Smooth muscle cell (in vitro differentiated cells): ENCODE results near the gene AMBRA1. TPM values are rescaled to one million over a fixed set of nuclear protein-coding genes. Genes with fewer than 3 reads are reported as not detected.

ENCODE experiments used
- DNase-seq: peaks from one replicate; lab custom pipeline; 2025; ENCODE audit not compliant: unreplicated experiment; lab: John Stamatoyannopoulos, UW
- H2AFZ ChIP-seq: fragments of 200-600 bp; sonication (generic); 2 replicates; pipeline ENCODE4 v1.6.0; 2016; ENCODE audit warnings: antibody characterized with exemption, low read depth, mild to moderate bottlenecking
- H3F3A ChIP-seq: fragments of 200-600 bp; sonication (generic); 2 replicates; pipeline ENCODE4 v1.6.0; 2017; ENCODE audit warnings: antibody characterized with exemption, low read depth
- H3K27ac ChIP-seq: fragments of 200-600 bp; sonication (generic); 2 replicates; pipeline ENCODE4 v1.5.1; 2016; ENCODE audit warnings: low read depth, mild to moderate bottlenecking
- H3K27me3 ChIP-seq: fragments of 200-600 bp; sonication (generic); 2 replicates; pipeline ENCODE4 v1.6.1; 2016; ENCODE audit warnings: low read depth, mild to moderate bottlenecking
- H3K36me3 ChIP-seq: fragments of 200-600 bp; sonication (generic); 2 replicates; pipeline ENCODE4 v1.5.1; 2016; ENCODE audit warnings: low read depth
- H3K4me1 ChIP-seq: fragments of 200-600 bp; sonication (generic); 2 replicates; pipeline ENCODE4 v1.5.1; 2016; ENCODE audit warnings: low read depth
- H3K4me2 ChIP-seq: fragments of 200-600 bp; sonication (generic); 2 replicates; pipeline ENCODE4 v1.6.0; 2016; ENCODE audit warnings: mild to moderate bottlenecking
- H3K4me3 ChIP-seq: fragments of 200-600 bp; sonication (generic); 2 replicates; pipeline ENCODE4 v1.5.1; 2016; ENCODE audit warnings: mild to moderate bottlenecking
- H3K79me2 ChIP-seq: fragments of 200-600 bp; sonication (generic); 2 replicates; pipeline ENCODE4 v1.6.0; 2016; ENCODE audit warnings: low read depth, mild to moderate bottlenecking
- H3K9ac ChIP-seq: fragments of 200-600 bp; sonication (generic); 2 replicates; pipeline ENCODE4 v1.6.0; 2016; ENCODE audit warnings: low read depth
- H3K9me3 ChIP-seq: fragments of 200-600 bp; sonication (generic); replicated peaks from 2 replicates; pipeline ENCODE4 v1.5.1; 2016; ENCODE audit warnings: low read depth
- H4K20me1 ChIP-seq: fragments of 200-600 bp; sonication (generic); 2 replicates; pipeline ENCODE4 v1.6.0; 2016; ENCODE audit warnings: low read depth
- WGBS: methylation state at CpG from one replicate; pipeline ENCODE4 v1.1.7; 2016; ENCODE audit warnings: low lambda C conversion rate; 5-methylcytosine and 5-hydroxymethylcytosine counted together
- polyA plus RNA-seq: library from polyadenylated mRNA; unstranded; fragments of >200 nt; fragmentation: Nextera tagmentation; extraction: Ambion mirVana; gene quantifications from 2 replicates; pipeline ENCODE4 v1.2.1, GENCODE V29; 2016
- total RNA-seq: library from RNA; depleted of rRNA; stranded (reverse); fragments of >200 nt; gene quantifications from 2 replicates; pipeline ENCODE4 v1.2.3, GENCODE V29; 2014
- TF ChIP-seq, protein P1 (sequence below): fragments of 200-600 bp; sonication (generic); IDR thresholded peaks from 2 replicates; pipeline ENCODE4 v1.5.1; 2017; ENCODE audit warnings: borderline replicate concordance, mild to moderate bottlenecking, antibody characterized with exemption; ENCODE audit not compliant: insufficient read depth, poor library complexity, severe bottlenecking

Gene AMBRA1
- total and polyA plus RNA-seq, 2 experiments from 2014 or later = 10.3 to 38.3 TPM

DNA sequence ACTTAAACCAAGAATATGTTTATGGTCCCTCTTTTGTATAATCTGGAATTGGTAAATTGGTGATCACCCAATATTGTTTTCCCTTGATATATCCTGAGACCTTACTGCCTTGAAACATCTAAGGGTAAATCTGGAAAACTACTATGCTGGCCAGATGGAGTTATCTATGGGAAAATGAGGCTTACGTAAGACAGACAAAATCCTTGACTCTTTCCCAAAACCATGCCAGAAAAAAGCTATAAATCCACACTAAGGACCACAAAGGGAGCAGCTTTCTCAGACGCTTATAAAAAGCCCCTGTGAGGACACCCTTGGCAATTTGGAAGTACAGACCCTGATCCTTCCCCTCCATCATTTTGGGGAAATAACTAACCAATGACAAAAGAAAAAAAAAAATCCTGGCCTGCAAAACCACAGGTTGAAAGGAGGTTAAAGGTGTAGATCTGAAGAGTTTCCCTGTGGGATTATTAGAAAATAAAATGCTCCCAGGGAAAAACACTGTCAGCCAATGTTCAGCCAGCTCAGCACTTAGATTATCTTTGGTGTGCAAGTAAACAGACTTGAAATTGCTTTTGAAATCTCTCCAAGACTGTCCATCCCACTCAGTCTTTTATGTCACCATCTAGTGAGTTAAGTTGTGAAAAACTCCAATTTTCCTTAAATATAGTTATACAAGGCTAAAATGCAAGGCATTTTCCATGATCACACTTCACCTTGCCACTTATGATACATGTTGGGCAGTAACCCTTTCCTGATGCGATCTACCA is 6.6 kb upstream of the AMBRA1 start:
- H3K36me3 ChIP-seq = peaks cover 2% of the 10 kb centered on the region
- H3K79me2 ChIP-seq = no peaks in the 10 kb centered on the region
- TF ChIP-seq, protein P1, sequence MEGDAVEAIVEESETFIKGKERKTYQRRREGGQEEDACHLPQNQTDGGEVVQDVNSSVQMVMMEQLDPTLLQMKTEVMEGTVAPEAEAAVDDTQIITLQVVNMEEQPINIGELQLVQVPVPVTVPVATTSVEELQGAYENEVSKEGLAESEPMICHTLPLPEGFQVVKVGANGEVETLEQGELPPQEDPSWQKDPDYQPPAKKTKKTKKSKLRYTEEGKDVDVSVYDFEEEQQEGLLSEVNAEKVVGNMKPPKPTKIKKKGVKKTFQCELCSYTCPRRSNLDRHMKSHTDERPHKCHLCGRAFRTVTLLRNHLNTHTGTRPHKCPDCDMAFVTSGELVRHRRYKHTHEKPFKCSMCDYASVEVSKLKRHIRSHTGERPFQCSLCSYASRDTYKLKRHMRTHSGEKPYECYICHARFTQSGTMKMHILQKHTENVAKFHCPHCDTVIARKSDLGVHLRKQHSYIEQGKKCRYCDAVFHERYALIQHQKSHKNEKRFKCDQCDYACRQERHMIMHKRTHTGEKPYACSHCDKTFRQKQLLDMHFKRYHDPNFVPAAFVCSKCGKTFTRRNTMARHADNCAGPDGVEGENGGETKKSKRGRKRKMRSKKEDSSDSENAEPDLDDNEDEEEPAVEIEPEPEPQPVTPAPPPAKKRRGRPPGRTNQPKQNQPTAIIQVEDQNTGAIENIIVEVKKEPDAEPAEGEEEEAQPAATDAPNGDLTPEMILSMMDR = no peak
- H3K27me3 ChIP-seq = no peaks in the 10 kb centered on the region
- no peaks in the 10 kb centered on the region for H4K20me1 ChIP-seq
- H3K9ac ChIP-seq = peak overlapping the region; percentile 12
- H3K9me3 ChIP-seq = no peaks in the 10 kb centered on the region
- peak overlapping the region; percentile 60 for H3K27ac ChIP-seq
- no peak for DNase-seq
- H3K4me1 ChIP-seq = no peaks in the 10 kb centered on the region
- H3K4me3 ChIP-seq = no peak overlapping the region
- H3K4me2 ChIP-seq = peak overlapping the region; percentile 22
- WGBS = 53% methylated on average over 3 of the region's 3 CpGs
- H3F3A ChIP-seq = no peaks in the 10 kb centered on the region
- no peak overlapping the region for H2AFZ ChIP-seq

DNA sequence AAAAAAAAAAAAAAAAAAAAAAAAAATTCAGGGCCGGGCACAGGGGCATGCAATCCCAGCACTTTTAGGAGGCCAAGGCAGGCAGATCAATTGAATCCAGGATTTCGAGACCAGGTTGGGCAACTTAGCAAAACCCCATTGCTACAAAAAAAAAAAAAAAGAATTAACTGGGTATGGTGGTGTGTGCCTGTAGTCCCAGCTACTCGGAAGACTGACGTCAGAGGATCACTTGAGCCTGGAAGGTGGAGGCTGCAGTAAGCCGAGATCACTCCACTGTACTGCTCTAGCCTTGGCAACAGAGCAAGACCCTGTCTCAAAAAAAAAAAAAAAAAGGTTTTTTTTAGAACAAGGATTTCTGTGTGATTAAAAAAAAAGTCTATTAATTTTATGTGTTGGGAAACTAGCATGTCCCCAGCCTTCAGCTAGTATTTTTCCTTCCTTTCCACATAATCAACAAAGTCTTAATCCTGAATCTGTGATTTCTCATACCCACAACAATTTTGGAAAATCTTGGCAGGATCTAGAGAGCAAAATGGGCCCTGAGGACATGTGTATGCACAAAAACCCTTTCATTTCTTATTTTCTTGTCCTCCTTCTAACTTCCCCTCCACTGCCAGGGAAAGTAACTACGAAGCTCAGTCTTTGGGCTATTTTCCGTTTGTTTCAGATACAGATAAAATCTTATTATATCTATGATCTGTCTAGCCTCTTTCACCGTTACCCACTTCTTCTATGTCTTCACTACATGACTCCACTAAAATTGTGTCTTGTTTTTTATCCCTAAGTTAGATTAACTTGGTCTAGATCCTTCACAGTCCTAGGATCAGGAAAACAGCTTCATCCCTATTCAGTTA is 5.7 kb upstream of the AMBRA1 start:
- peak overlapping the region; percentile 12 for H3K9ac ChIP-seq
- H4K20me1 ChIP-seq = no peaks in the 10 kb centered on the region
- H3K4me3 ChIP-seq = no peak overlapping the region
- peaks cover 2% of the 10 kb centered on the region for H3K36me3 ChIP-seq
- DNase-seq = no peak
- peaks cover 1% of the 10 kb centered on the region for H3K4me1 ChIP-seq
- no peaks in the 10 kb centered on the region for H3K9me3 ChIP-seq
- 70% methylated on average over 8 of the region's 8 CpGs for WGBS
- H3K79me2 ChIP-seq = no peaks in the 10 kb centered on the region
- no peaks in the 10 kb centered on the region for H3K27me3 ChIP-seq
- H3K4me2 ChIP-seq = peak overlapping the region; percentile 22
- no peak overlapping the region for H2AFZ ChIP-seq
- TF ChIP-seq, protein P1 = no peak
- peak overlapping the region; percentile 60 for H3K27ac ChIP-seq
- H3F3A ChIP-seq = no peaks in the 10 kb centered on the region

DNA sequence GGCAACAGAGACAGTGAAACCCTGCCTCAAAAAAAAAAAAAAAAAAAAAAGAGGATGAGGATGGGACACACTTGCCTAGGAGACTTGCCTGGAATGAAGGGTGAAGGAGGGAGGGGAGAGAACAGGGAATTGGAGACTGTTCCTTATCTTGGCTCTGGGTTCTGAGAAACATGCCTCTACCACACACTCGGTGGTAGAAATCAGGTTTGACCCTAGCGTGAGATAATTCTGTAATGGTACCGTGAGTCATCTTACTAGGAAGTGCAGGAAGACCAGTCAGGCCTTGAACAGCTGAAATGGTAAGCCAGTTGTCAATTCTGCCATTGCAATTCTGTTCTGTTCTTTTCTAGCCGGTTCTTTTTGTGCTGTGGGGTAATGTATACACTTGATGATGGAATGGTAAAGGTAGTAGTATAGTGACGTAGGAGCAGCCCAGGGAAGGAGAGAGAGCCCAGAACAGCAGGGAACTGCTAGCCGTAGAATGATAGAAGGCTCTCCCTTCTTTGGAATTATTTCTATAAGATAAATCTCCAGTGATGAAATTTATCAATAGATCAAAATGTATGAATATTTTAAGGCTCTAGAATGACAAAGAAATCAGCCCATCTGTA is 3.9 kb upstream of the AMBRA1 start:
- H3K4me3 ChIP-seq = no peak overlapping the region
- no peaks in the 10 kb centered on the region for H3K36me3 ChIP-seq
- H4K20me1 ChIP-seq = peaks cover under 1% of the 10 kb centered on the region
- peaks cover 12% of the 10 kb centered on the region for H3K4me1 ChIP-seq
- WGBS = 54% methylated on average over 6 of the region's 6 CpGs
- TF ChIP-seq, protein P1 = no peak
- H3K27me3 ChIP-seq = no peaks in the 10 kb centered on the region
- no peak overlapping the region for H3K9ac ChIP-seq
- H3K27ac ChIP-seq = peak overlapping the region; percentile 14
- H3K4me2 ChIP-seq = no peak overlapping the region
- H2AFZ ChIP-seq = no peak overlapping the region
- H3K79me2 ChIP-seq = peaks cover 11% of the 10 kb centered on the region
- no peaks in the 10 kb centered on the region for H3F3A ChIP-seq
- H3K9me3 ChIP-seq = no peaks in the 10 kb centered on the region
- no peak for DNase-seq
